GM18526 (cell line): ENCODE data around the gene MYO19.

ENCODE experiments used
- POLR2A ChIP-seq: IDR thresholded peaks from 3 replicates; pipeline ENCODE4 v1.6.1; 2011; ENCODE audit not compliant: insufficient read length; ENCODE audit errors: extremely low read depth

The MYO19 gene

DNA sequence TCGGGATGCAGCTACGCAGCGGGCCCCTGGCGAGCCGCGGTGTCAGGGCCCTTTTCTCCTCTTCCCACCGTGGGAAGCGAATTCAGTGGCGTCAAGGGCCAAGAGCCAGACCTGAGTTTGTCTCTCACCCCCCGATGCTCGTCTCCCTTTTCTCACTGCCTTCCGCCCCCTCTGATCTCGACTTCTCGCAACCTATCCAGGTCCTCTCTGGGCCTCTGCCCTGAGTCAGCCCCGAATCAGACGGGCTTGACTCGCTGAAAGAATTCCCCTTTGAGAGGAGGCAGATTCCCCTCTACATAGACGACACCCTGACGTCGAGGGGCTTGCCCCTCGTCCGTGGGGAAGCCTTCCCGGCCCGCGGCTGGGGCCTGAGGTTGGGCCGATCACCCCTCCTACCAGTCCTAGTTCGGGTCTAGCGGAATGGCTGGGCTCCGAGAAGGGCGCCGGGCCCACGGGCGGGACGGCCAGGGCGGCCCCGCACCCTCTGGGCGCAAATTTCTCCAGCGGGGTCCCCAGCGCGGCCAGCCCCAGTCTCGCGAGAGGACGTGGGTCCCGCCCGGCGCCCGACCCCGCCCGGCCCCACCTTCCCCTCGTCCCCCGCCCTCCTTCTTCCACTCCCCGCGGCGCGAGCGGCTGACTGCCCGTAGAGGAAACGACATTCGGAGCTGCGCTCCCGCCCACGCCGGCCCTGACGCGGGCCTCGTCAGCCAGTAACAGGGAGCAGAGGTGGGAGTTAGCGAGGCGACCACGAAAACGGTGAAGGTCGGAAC is 9.8 kb upstream of the MYO19 start, which contains the start of gene GGNBP2:
Gene GGNBP2, plus strand, starts transcription at position 613 of the 770 bp plus-strand sequence. CDS start 806 bp downstream, outside the sequence.
- peak; percentile 89 for TF ChIP-seq POLR2A

GRCh38 chr17:36544044-36544306 is 9.3 kb upstream of the MYO19 start:
- no peak for TF ChIP-seq POLR2A

DNA sequence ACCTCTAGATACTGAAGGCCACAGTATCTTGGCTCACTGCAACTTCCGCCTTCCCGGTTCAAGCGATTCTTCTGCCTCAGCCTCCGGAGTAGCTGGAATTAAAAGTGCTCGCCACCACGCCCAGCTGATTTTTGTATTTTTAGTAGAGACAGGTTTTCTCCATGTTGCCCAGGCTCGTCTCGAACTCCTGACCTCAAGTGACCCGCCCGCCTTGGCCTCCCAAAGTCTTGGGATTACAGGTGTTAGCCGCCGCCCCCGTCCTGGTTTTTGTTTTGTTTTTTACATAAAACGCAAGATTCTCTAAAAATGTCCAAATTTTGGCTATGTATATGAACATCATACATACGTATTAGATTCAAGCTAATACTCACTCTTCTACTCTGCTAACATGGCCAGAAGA is 8.1 kb upstream of the MYO19 start:
- no peak for TF ChIP-seq POLR2A

GRCh38 chr17:36540696-36541095 is 6.0 kb upstream of the MYO19 start:
- TF ChIP-seq POLR2A: no peak

DNA sequence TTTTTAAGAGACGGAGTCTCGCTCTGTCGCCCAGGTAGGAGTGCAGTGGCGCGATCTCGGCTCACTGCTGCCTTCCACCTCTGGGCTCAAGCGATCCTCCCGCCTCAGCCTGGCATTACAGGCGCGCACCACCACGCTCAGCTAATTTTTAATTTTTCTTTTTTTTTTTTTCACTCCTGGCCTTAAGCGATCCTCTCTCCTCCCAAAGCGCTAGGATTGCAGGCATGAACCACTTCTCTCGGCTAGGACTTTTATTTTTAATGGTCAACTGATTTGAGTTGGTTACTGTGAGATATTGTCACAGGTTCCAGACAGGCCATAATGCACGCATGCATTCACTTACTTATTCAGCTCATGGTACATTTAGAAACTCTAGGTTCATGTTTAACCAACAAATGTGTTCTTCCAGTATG is 1.0 kb upstream of the MYO19 start:
- no peak for TF ChIP-seq POLR2A

GRCh38 chr17:36533935-36534839 is 481 bp downstream of the MYO19 start:
- no peak for TF ChIP-seq POLR2A

DNA sequence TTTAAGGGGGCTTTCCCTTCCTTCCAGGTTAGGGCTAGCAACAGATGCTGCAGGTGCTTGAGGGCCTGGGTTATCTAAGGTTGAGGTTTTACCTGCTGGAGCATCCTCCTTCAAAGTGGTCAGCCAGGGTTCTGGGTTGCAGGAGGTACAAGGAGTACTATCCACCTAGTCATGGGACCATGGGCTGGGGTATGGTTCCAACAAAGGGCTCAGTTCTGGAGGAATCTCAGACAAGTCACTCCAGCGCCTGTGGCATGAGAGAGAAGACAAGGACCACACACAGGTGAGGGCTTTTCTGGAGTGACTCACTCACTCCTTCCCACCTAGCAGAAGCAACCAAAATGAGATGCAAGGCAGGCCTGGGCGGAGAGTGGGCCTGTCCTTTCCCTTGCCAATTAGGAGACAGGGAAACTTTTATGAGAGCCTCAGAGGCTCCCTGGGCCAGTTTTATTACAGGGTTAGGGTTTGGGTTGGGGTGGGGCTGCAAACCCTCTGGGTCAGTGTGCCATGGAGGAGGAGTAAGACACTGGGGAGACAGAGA is 2.2 kb downstream of the MYO19 start:
- no peak for TF ChIP-seq POLR2A

- no peak for TF ChIP-seq POLR2A
These were observed 5.5 kb downstream of the MYO19 start for GRCh38 chr17:36529121-36529520.

- no peak for TF ChIP-seq POLR2A
These were observed 6.9 kb downstream of the MYO19 start for GRCh38 chr17:36527621-36528250.

DNA sequence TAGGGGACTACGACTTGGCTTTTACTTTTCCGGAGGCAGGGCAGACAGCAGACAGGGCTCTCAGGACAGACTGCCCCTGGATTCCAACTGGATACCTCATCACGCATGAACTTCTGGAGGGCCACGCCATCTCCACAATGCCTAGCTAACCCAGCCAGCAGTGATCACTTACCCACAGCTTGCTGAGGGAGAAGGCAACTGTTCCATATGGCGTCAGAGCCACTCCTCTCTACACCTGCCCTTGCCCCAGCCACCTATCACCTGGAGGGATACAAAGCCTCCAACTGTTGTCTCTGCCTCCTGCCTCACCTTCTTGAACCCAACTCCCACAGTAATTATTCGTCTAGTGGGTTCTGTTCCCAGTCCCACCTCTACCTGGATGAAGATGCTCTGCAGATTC is 8.8 kb downstream of the MYO19 start:
- TF ChIP-seq POLR2A: no peak

GRCh38 chr17:36525113-36525512 is 9.6 kb downstream of the MYO19 start:
- TF ChIP-seq POLR2A: no peak

DNA sequence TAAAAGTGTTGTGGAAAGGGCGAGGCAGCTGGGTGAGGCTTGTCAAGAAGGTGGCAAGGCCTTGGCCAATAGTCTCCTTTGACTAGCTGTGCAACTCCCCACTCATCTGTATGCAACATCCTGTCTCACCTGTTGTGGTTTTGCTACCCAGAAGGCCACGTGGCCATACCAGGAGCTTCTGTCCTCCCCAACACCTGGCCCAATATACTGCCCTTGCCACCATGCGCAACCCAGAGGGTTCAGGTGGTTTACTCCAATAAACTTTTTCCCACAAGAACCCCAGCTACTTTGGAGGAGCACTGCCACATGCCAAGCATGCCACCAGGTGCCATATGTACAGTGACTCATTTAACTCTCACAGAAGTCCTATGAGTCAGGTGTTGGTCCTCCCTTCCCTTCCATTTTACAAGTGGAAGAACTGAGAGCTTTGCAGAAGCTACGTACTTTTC is 10.2 kb downstream of the MYO19 start:
- TF ChIP-seq POLR2A: no peak

DNA sequence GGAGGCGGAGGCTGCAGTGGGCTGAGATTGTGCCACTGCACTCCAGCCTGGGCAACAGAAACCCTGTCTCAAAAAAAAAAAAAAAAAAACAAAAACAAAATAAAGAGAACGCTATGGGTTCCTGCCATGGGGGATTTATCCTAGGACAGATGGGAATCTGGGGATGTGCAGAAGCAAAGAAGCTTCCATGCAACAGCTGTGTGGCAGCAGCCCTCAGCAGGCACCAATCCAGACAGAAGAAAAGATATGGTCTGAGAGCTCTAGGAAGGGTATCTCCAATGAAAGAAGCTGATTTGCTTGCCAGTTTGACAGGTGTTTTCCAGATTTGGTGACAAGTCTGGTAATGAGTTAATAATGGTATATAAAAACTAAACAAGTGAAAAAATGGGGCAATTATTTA is 11.6 kb downstream of the MYO19 start:
- TF ChIP-seq POLR2A: no peak

DNA sequence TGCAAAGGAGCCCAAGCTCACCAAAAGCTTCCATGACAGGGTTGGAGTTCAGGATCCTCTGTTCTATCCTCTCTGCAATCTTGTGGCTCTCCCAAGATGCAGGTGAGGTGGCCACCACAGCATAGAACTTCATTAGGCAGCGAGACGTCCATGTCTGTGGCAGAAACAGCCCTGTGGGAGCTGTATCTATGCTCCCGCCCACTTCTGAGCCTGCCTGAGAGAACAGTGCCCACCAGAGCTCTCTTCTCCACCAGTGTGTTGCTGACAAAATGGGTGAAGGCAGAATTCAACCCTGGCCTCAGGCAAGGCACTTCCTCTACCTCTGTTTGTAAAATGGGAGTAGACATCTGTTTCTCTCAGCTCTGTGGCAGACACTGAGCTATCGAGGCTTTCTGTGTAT is 18.8 kb downstream of the MYO19 start:
- TF ChIP-seq POLR2A: no peak

- TF ChIP-seq POLR2A: no peak
These were observed 19.8 kb downstream of the MYO19 start for GRCh38 chr17:36514856-36515255.
